Endodermal cell (in vitro differentiated cells): ENCODE data around the gene DDX10. TPM values are rescaled to one million over a fixed set of nuclear protein-coding genes. Genes with fewer than 3 reads are reported as not detected.
A peak's percentile ranks its signal among the peaks of the same experiment; 100 is the strongest.

Source experiments
- DNase-seq: peaks from one replicate; pipeline ENCODE4 v3.0.0-alpha.2; 2017
- H3K27ac ChIP-seq: 2 replicates; pipeline ENCODE4 v1.5.1; 2013; ENCODE audit warnings: mild to moderate bottlenecking, low read depth, low read length, moderate library complexity
- H3K27me3 ChIP-seq: 2 replicates; pipeline ENCODE4 v1.6.1; 2013; ENCODE audit warnings: mild to moderate bottlenecking, low read length, moderate library complexity; ENCODE audit not compliant: insufficient read depth, control insufficient read depth, poor library complexity, severe bottlenecking
- H3K36me3 ChIP-seq: 2 replicates; pipeline ENCODE4 v1.7.0; 2013; ENCODE audit warnings: mild to moderate bottlenecking, low read length, moderate library complexity; ENCODE audit not compliant: control insufficient read depth, insufficient read depth
- H3K4me1 ChIP-seq: one replicate; pipeline ENCODE4 v1.7.0; 2013; ENCODE audit warnings: low read length; ENCODE audit not compliant: control insufficient read depth, insufficient read depth
- H3K4me3 ChIP-seq: 2 replicates; pipeline ENCODE4 v1.5.1; 2013; ENCODE audit warnings: mild to moderate bottlenecking, low read length, moderate library complexity
- H3K9ac ChIP-seq: 2 replicates; pipeline ENCODE4 v1.6.1; 2013; ENCODE audit warnings: mild to moderate bottlenecking, low read length, moderate library complexity; ENCODE audit not compliant: poor library complexity, severe bottlenecking; ENCODE audit errors: extremely low read depth
- H3K9me3 ChIP-seq: 2 replicates; pipeline ENCODE4 v1.6.1; 2013; ENCODE audit warnings: mild to moderate bottlenecking, low read length, moderate library complexity; ENCODE audit not compliant: control insufficient read depth
- H3K27ac Mint-ChIP-seq: 2 replicates; pipeline ENCODE4 v1.8.0; 2020; ENCODE audit warnings: mixed read lengths
- H3K27me3 Mint-ChIP-seq: 2 replicates; pipeline ENCODE4 v1.8.0; 2021; ENCODE audit warnings: mild to moderate bottlenecking, mixed read lengths; ENCODE audit not compliant: insufficient read depth
- H3K36me3 Mint-ChIP-seq: 2 replicates; pipeline ENCODE4 v1.8.0; 2020; ENCODE audit warnings: low read depth, mixed read lengths
- H3K4me1 Mint-ChIP-seq: 2 replicates; pipeline ENCODE4 v1.8.0; 2020; ENCODE audit warnings: mixed read lengths
- H3K4me3 Mint-ChIP-seq: 2 replicates; pipeline ENCODE4 v1.8.0; 2020; ENCODE audit warnings: mild to moderate bottlenecking, moderate library complexity, mixed read lengths
- H3K9me3 Mint-ChIP-seq: 2 replicates; pipeline ENCODE4 v1.8.0; 2020; ENCODE audit warnings: mild to moderate bottlenecking, mixed read lengths
- CTCF ChIP-seq: fragments of 200-600 bp; sonication (generic); conservative IDR thresholded peaks from 2 replicates; pipeline ENCODE4 v1.5.0; 2021; ENCODE audit warnings: antibody characterized with exemption, mild to moderate bottlenecking
- WGBS, 2 experiments: methylation state at CpG; one replicate each; pipeline versions ENCODE4 v1.1.5 to v1.1.7; 2013; ENCODE audit warnings: missing lambda C conversion rate in 2 of 2, mixed read lengths in 1 of 2; ENCODE audit not compliant: insufficient coverage in 1 of 2, insufficient read length in 1 of 2; 5-methylcytosine and 5-hydroxymethylcytosine counted together
- total RNA-seq, 2 donors: library from RNA; stranded (reverse); fragmentation: NEBNext Ultra II Directional in 1 of 2; extraction: Animal tissue kit (Norgen Biotek cat#: 25700) in 1 of 2; gene quantifications; 2 replicates in 1 of 2; 3 replicates in 1 of 2; pipeline ENCODE4 v1.2.1, GENCODE V29; 2021

DDX10 gene
- total RNA-seq, 2 donors from 2014 or later: 31.1 to 32.7 TPM

DNA sequence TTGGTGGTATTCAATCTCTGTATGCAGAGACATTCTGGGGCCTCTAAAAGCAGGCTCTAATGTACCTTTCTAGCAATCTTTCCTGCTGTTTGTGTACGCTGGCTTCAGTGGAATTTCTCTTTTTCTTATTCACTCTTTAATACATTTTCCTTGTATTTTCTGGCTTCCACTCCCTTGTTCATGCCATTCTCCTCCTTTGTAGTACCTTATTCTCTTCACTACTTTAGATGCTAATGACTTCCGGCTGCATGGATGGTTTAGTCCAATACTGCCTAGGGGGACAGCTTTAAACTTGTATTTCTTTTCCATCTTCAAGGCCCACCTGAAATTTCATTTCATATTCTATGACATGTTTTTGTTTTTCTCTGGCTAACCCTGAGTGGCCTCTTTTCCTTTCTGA, 40.2 kb downstream of the DDX10 start:
- no peak overlapping the region for H3K4me3 ChIP-seq
- peak overlapping the region; percentile 73 for H3K27ac Mint-ChIP-seq
- WGBS, 2 experiments: 89 to 94% methylated on average over 2 of the region's 2 CpGs
- H3K9ac ChIP-seq: no peak overlapping the region
- H3K27me3 ChIP-seq: no peaks in the 10 kb centered on the region
- no peak for TF ChIP-seq CTCF
- H3K36me3 ChIP-seq: peaks cover 72% of the 10 kb centered on the region
- H3K9me3 Mint-ChIP-seq: peaks cover 24% of the 10 kb centered on the region
- H3K4me1 Mint-ChIP-seq: peaks cover 5% of the 10 kb centered on the region
- DNase-seq: no peak
- no peak overlapping the region for H3K27ac ChIP-seq
- H3K36me3 Mint-ChIP-seq: peaks cover 43% of the 10 kb centered on the region
- H3K4me3 Mint-ChIP-seq: no peak overlapping the region
- no peaks in the 10 kb centered on the region for H3K27me3 Mint-ChIP-seq
- H3K4me1 ChIP-seq: no peaks in the 10 kb centered on the region
- H3K9me3 ChIP-seq: peaks cover 29% of the 10 kb centered on the region

GRCh38 chr11:108708173-108708572, 43.3 kb downstream of the DDX10 start:
- Histone ChIP-seq H3K27ac (no peak overlapping the region), H3K4me3 (no peak overlapping the region), H3K9ac (no peak overlapping the region), H3K4me1 (no peaks in the 10 kb centered on the region), H3K36me3 (peaks cover 70% of the 10 kb centered on the region), H3K27me3 (no peaks in the 10 kb centered on the region), H3K9me3 (peaks cover 29% of the 10 kb centered on the region)
- TF ChIP-seq CTCF: no peak
- peaks cover 24% of the 10 kb centered on the region for H3K9me3 Mint-ChIP-seq
- H3K27me3 Mint-ChIP-seq: no peaks in the 10 kb centered on the region
- H3K36me3 Mint-ChIP-seq: peaks cover 57% of the 10 kb centered on the region
- DNase-seq: no peak
- H3K4me3 Mint-ChIP-seq: no peak overlapping the region
- peaks cover 5% of the 10 kb centered on the region for H3K4me1 Mint-ChIP-seq
- H3K27ac Mint-ChIP-seq: no peak overlapping the region

GRCh38 chr11:108709741-108710140, 44.9 kb downstream of the DDX10 start:
- Histone ChIP-seq H3K4me3 (no peak overlapping the region), H3K9me3 (peaks cover 29% of the 10 kb centered on the region), H3K27ac (no peak overlapping the region), H3K27me3 (no peaks in the 10 kb centered on the region), H3K36me3 (peaks cover 61% of the 10 kb centered on the region), H3K9ac (no peak overlapping the region), H3K4me1 (no peaks in the 10 kb centered on the region)
- peaks cover 24% of the 10 kb centered on the region for H3K9me3 Mint-ChIP-seq
- no peak for DNase-seq
- H3K36me3 Mint-ChIP-seq: peaks cover 57% of the 10 kb centered on the region
- no peak overlapping the region for H3K27ac Mint-ChIP-seq
- peaks cover 5% of the 10 kb centered on the region for H3K4me1 Mint-ChIP-seq
- TF ChIP-seq CTCF: no peak
- no peaks in the 10 kb centered on the region for H3K27me3 Mint-ChIP-seq
- H3K4me3 Mint-ChIP-seq: no peak overlapping the region
